Esophagus mucosa (tissue), 1 donor: ENCODE measurements around the gene S100A1. TPM values are rescaled to one million over a fixed set of nuclear protein-coding genes. Genes with fewer than 3 reads are reported as not detected.

Experiments
- total RNA-seq: library from RNA; stranded (reverse); gene quantifications from one replicate; pipeline ENCODE4 v1.2.4, GENCODE V29; 2023
- donor health status: DM: yes; HTN: yes; CAD: no.

The S100A1 gene
- total RNA-seq, 1 donor from 2014 or later, result 0.44 TPM

Other genes starting within 250 kb of the S100A1 start
- 27,439 TPM for gene S100A8, start 237.4 kb upstream of the S100A1 start, total RNA-seq
- gene S100A7A, start 211.9 kb upstream of the S100A1 start, total RNA-seq, result 24.6 TPM
- 5,647 TPM for gene S100A7, start 167.8 kb upstream of the S100A1 start, total RNA-seq
- 976 TPM for gene S100A6, start 92.4 kb upstream of the S100A1 start, total RNA-seq
- not detected for gene S100A5, start 87.5 kb upstream of the S100A1 start, total RNA-seq
- gene S100A4, start 82.6 kb upstream of the S100A1 start, total RNA-seq, result 36.0 TPM
- gene S100A3, start 79.2 kb upstream of the S100A1 start, total RNA-seq, result 9.6 TPM
- gene S100A2, start 62.6 kb upstream of the S100A1 start, total RNA-seq, result 4,166 TPM
- 1,290 TPM for gene S100A16, start 15.3 kb upstream of the S100A1 start, total RNA-seq
- 1,938 TPM for gene S100A14, start 12.1 kb upstream of the S100A1 start, total RNA-seq
- 52.5 TPM for gene S100A13, start 929 bp upstream of the S100A1 start, total RNA-seq
- gene CHTOP, start 5.6 kb downstream of the S100A1 start, total RNA-seq, result 44.0 TPM
- gene SNAPIN, start 30.3 kb downstream of the S100A1 start, total RNA-seq, result 32.0 TPM
- 131 TPM for gene ILF2, start 42.6 kb downstream of the S100A1 start, total RNA-seq
- gene NPR1, start 50.3 kb downstream of the S100A1 start, total RNA-seq, result 1.8 TPM
- 22.5 TPM for gene INTS3, start 99.6 kb downstream of the S100A1 start, total RNA-seq
- 16.1 TPM for gene SLC27A3, start 147.0 kb downstream of the S100A1 start, total RNA-seq